Lower leg skin (tissue), 4 donors: ENCODE measurements around the gene VWDE. TPM values are rescaled to one million over a fixed set of nuclear protein-coding genes. Genes with fewer than 3 reads are reported as not detected.

Experiments used
- DNase-seq, 2 donors: peaks; one replicate each; pipeline ENCODE4 v3.0.0-alpha.2; 2019; ENCODE audit warnings: low spot score in 2 of 2
- H3K4me3 ChIP-seq: fragments of 200-600 bp; sonication (generic); 2 replicates; pipeline ENCODE4 v1.5.1; 2017; ENCODE audit warnings: mild to moderate bottlenecking, low read depth; ENCODE audit not compliant: poor library complexity, severe bottlenecking
- CTCF ChIP-seq, 3 donors: fragments of 450-650 bp; IDR thresholded peaks; one replicate each; pipeline ENCODE4 v1.5.1; 2016; ENCODE audit warnings: antibody characterized with exemption in 3 of 3, mild to moderate bottlenecking in 3 of 3, moderate library complexity in 2 of 3
- POLR2A ChIP-seq, 2 donors: fragments of 450-650 bp; IDR thresholded peaks; one replicate each; pipeline ENCODE4 v1.6.1; 2016 to 2017; ENCODE audit warnings: antibody characterized with exemption in 2 of 2, mild to moderate bottlenecking in 1 of 2, moderate library complexity in 1 of 2
- WGBS, 2 donors: methylation state at CpG; one replicate each; pipeline ENCODE4 v1.1.5; 2018; 5-methylcytosine and 5-hydroxymethylcytosine counted together
- intact Hi-C: fragments of 100-400 bp; cut with DNase I; formaldehyde crosslinking; loops from one replicate; pipeline ENCODE4 v1.15.0; 2023; ENCODE audit warnings: low total_unique reads
- total RNA-seq, 4 donors: library from RNA; depleted of rRNA; stranded (reverse); fragments of >200 nt; gene quantifications; one replicate each; pipeline ENCODE4 v1.1.0, GENCODE V29; 2016

Gene VWDE
- total RNA-seq, 4 donors from 2014 or later, result 0.05 to 0.32 (median 0.19) TPM; not detected in 1

GRCh38 chr7:12299367-12299766 lies 104.3 kb downstream of the VWDE start:
- DNase-seq, result no peak
- no peak overlapping the region for H3K4me3 ChIP-seq
- intact Hi-C loops, result no loop called here
- WGBS, 2 donors, result 79 to 83% methylated on average over 3 of the region's 3 CpGs
- TF ChIP-seq CTCF (IDR thresholded peaks at IDR 0.05) (no peak), POLR2A (IDR thresholded peaks at IDR 0.05) (no peak)

- H3K4me3 ChIP-seq, result no peak overlapping the region
- intact Hi-C loops, result no loop called here
- TF ChIP-seq CTCF (IDR thresholded peaks at IDR 0.05) (no peak), POLR2A (IDR thresholded peaks at IDR 0.05) (no peak)
- DNase-seq, result no peak
- WGBS, 2 donors, result 67 to 71% methylated on average over 3 of the region's 3 CpGs
Observed at GRCh38 chr7:12297283-12298108, 106.2 kb downstream of the VWDE start.

- no peak overlapping the region for H3K4me3 ChIP-seq
- no peak for DNase-seq
- WGBS, 2 donors, result 76 to 87% methylated on average over 7 of the region's 7 CpGs
- intact Hi-C loops, result no loop called here
- TF ChIP-seq POLR2A (IDR thresholded peaks at IDR 0.05) (no peak), CTCF (IDR thresholded peaks at IDR 0.05) (no peak)
Observed at GRCh38 chr7:12296051-12296570, 107.6 kb downstream of the VWDE start.

GRCh38 chr7:12294701-12295100 lies 109.0 kb downstream of the VWDE start:
- intact Hi-C loops, result no loop called here
- TF ChIP-seq CTCF (IDR thresholded peaks at IDR 0.05) (no peak), POLR2A (IDR thresholded peaks at IDR 0.05) (no peak)
- no peak overlapping the region for H3K4me3 ChIP-seq
- no peak for DNase-seq
- WGBS, 2 donors, result 59 to 62% methylated on average over 2 of the region's 2 CpGs

GRCh38 chr7:12291870-12292269 lies 111.8 kb downstream of the VWDE start:
- no peak for TF ChIP-seq POLR2A (IDR thresholded peaks at IDR 0.05)
- TF ChIP-seq CTCF (IDR thresholded peaks at IDR 0.05), result no peak
- DNase-seq, result no peak
- 87 to 89% methylated on average over 1 of the region's 1 CpG for WGBS, 2 donors
- intact Hi-C loops, result no loop called here
- no peak overlapping the region for H3K4me3 ChIP-seq
